ENCODE results near the gene GOLGA3. TPM values are rescaled to one million over a fixed set of nuclear protein-coding genes. Genes with fewer than 3 reads are reported as not detected.
"Not testable (repeated sequence)": the region's sequence is repeated elsewhere in the genome, so short reads cannot be mapped to it uniquely, and the experiment has no call there.

The GOLGA3 gene
- total RNA-seq, 1 donor from 2014 or later = 91.2 TPM

DNA sequence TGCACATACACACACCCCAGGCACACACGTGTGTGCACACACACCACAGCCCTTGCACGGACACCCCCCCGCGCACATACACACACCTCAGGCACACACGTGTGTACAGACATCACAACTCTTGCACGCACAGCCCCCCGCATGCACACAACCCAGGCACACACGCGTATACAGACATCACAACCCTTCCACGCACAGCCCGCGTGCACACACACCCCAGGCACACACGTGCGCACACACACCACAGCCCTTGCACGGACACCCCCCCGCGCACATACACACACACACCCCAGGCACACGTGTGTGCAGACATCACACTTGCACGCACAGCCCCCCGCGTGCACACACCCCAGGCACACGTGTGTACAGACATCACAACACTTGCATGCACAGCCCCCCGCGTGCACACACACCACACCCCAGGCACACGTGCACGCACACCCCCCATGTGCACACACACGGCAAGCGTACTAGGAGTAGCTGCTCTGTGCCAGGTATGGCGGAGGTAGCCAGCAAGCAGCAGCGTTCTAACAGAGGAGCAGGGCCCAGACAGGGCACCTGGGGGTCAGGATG, 48.8 kb downstream of the GOLGA3 start:
- DNase-seq = no peak

DNA sequence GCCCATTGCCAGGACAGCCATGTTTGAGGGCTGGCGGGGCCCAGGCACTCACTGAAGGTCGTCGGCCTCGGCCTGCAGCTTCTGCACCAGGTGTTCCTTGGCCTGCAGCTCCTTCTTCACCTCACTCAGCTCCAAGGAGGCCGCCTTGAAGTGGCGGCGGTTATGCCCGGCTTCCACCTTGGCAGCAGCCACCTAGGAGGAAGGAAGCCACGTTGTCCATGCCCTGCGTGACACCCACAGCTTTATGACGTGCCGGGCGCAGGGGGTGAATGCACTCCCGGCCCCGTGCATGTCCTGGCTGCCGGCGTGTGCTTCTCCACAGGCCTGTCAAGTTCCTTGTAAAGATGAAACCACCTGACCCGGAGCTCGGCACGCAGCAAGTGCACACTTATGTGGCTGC, 51.1 kb downstream of the GOLGA3 start:
- no peak for DNase-seq

DNA sequence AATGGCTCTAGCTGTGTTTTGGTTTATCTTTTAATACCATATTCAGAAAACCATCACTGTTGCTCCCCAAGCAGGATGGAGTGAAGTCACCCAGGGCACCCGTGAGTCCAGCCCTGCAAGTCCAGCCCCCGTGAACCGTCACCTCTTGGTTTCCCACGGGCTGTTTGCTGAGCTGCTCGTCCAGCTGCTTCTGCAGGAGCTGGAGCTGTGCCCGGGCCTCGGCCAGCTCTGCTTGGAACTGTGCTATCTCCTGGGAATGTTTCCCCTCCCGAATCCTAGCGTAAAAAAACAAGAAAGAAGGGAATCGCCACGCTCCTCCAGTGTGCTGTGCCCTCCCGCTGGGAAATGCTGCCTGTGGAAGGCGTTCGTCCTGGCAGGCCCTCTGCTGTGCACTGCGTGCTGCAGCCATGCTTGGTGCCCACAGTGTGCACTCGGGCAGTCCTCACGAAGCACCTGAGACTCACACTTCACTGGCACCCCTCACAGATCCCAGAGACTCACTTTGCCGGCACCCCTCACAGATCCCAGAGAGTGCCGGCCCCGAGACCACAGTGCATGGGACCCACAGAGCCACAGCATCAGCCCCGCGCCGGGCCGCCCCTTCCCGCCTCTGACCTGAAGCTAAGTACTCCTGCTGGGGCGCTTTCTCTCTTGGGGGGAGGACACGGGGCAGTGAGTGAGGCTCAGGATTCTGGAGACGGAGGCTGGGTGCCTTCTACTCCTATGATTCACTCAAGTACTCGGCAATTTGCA, 51.7 kb downstream of the GOLGA3 start:
- peak; percentile 81 for DNase-seq

DNA sequence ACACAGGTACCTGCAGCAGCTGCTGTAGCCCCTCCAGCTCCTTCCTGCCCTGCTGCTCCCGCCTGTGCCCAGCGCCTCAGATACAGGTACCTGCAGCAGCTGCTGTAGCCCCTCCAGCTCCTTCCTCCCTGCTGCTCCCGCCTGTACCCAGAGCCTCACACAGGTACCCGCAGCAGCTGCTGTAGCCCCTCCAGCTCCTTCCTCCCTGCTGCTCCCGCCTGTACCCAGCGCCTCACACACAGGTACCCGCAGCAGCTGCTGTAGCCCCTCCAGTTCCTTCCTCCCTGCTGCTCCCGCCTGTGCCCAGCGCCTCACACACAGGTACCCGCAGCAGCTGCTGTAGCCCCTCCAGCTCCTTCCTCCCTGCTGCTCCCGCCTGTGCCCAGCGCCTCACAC, 52.4 kb downstream of the GOLGA3 start:
- DNase-seq = not testable (repeated sequence)

DNA sequence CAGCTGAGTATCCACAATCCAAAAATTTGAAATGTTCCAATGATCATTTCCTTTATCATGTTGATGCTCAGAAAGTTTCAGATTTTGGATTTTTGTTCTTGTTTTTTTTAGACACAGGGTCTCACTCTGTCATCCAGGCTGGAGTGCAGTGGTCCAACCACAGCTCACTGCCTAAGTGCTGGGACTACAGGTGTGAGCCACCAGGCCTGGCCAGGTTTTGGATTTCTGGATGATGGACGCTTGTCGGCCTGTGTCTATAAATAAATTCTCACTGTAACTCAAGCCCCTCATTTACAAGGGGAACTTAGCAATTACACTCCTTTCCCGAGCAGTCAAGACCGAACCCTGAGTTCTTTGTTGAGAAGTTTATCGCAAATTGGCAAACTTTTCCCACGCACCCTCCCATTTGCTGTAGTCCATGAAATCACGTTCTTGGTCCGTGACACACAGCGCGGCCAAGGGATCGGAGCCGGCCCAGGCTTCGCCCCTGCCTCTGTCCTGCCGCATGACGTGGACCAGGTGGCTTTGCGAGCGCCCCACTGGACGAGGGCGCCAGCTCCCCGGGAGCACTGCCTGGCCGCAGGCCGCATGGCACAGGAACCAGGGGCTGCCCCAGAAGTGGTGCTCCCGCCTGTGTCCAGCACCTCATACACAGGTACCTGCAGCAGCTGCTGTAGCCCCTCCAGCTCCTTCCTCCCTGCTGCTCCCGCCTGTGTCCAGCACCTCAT, 53.0 kb downstream of the GOLGA3 start:
- peak; percentile 32 for DNase-seq

DNA sequence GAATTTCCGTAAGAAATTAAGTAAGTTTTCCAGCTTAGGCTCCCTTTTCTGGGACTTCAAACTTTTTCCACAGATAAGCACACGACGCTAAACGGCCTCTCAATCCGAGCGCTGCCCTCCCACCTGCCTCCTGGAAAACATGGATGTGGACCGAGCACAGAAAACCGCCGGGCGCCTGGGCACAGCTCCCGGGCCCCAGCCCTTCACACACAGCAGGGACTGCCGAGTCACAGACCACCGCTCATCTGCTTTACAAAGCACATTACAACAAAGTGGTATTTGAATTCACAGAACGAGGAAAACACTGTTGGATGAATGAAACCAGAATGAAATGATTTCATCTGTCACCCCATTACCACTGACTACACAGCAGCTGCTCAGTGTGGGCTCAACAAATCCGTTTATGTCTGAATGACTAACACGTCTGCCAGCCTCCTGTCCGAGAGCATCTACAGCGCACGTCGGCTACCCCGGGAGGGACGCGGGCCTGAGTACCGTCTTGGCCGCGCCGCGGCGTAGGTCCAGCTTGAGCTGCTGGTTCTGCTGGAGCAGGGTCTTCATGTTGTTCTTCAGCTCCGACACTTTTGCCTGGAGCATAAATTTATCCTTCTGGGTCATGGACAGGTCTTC, 53.9 kb downstream of the GOLGA3 start:
- DNase-seq = no peak

DNA sequence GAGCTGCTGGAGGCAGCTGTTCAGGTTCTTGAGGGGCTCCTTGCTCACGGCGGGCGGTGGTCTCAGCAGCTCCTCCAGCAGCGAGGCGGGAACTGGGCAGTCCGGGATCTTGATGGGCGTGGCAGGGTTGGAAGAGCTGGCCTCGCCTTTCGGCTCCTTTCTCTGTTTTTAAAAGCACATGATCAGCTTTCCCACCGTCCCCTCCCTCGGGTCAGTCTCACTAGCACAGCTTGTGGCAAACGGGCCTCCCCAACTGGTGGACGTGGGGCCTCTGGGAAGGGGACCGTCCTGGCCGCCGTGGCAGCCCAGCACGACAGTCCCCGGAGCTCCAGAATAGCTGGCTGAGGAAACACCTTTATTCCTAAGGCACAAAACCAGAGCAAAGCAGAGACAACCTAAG, 54.5 kb downstream of the GOLGA3 start:
- DNase-seq = no peak

DNA sequence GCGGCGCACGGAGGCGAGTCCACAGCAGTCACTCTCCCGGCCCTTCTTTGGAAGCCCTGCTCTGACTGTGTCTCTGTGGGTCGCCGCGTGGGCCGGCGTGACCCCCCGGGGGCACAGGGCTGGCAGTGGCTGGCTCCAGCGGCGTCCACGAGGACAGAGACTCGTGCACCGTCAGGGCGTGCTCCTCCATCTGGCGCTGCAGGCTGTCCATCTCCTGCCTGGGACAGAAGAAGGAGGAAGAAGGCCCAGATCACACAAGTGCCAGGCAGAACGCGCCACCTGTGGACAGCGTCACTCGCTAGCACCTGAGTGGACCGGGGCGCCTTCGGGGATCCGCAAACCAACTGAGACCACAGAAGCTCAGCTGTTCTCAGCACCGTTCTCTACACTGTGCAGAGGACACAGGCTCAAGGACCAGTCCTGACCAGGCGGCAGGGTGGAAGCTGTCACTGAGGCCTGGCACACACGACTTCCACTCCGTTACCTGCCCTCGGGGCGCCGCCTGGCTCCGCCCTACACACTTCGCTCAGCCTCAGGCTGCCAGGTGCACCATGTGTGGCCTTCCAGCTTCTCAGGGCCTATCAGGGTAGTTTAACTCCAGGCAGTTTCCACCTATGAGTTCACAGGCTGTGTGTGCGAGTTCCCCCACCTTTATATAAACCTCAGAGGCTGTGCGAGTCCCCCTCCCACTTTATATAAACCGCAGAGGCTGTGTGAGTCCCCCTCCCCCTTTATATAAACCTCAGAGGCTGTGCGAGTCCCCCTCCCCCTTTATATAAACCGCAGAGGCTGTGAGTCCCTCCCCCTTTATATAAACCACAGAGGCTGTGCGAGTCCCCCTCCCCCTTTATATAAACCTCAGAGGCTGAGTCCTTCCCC, 55.4 kb downstream of the GOLGA3 start:
- no peak for DNase-seq

DNA sequence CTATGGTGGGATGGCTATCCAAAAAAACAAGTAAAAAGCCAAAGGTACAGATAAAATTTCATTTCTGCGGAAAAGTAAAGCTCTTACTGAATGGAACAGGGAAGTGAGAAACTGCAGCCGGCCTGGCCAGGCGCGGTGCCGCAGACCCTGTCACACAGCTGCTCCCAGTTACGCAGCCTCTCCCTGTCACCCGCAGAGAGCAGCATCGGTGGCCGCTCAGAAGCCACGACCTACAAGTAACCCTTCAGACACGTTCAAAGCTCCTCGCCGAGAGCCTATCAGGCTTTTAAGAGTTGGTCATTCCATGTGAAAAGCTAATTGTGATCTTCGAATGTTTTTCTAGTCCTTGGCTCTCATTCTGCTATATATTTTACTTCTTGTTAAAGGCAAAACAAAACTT, 56.1 kb downstream of the GOLGA3 start:
- no peak for DNase-seq

DNA sequence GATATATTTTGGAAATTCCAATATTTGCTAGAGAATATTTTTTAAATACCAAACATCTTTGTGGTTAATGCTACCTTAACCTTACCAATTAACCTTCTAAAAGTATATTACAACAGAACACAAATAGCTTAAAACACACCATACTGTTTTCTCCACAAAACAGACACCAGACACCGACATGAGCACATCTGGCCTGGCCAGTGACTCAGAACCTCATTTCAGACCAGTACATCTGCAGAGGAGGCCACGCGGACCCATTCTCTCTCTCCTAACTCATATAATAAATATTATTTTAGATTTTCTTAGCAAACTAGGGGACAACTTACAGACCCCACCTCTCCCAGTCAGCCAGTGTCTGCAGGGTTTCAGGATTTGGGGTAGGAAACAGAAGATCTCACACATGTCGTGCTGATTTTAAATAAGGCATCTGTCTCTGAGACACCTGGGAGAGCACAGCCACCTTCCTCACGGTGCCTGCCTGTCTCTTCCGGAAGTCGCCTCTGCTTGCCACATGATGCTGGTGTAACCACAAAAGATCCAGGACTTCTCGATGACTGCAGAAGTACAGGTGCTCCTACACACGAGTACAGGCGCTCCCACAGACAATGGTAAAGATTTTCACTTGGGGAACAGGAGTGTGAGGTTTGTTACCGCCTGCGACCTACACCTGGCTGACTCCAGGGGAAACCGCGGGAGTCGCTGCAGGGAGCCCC, 57.4 kb downstream of the GOLGA3 start:
- no peak for DNase-seq

DNA sequence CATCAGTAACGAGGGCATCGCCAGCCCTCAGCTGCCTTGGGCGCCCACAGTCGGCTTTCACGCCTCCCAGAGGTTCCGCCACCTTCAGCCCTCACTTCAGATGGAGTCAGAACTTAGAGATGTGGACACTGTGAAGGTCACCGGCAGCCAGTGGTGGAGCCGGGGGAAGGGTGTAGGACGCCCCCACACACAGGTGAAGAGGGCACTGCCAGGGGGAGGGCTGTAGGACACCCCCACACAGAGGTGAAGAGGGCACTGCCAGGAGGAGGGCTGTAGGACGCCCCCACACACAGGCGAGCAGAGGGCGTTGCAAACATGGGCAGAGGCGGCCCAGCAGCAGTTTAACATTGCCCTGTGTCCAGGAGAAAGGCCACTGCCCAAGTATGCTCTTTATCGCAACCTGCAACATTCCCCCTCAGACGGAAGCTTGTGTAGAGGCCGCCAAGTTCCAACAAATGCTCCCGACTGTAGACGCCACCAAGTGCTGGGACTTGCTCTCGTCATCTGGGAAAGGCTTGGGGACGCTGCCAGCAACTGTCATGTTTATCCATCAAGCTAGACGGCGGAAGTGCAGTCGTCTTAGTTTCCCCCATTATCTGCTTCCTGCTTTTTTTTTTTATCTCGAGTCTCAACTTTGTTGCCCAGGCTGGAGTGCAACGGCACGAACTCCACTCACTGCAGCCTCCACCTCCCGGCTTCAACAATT, 62.1 kb downstream of the GOLGA3 start:
- peak; percentile 72 for DNase-seq

DNA sequence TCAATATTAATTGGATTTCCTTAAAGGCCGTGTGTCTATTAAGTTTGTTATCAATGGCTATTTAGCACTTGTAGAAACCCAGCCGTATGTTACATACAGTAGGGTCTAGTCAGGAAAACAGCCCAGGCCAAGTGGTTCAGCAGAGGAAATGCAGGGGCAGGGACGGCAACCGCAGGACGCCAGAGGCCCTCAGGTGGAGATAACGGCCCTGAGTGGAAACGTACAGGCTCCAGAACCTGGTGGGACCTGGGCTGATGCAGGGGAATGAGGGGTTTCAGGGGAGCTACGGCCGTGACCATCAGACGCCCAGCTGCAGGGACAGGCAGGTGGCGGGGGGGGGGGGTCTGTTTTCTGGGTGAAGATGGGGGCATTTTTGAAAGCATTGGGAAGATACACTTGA, 63.3 kb downstream of the GOLGA3 start:
- no peak for DNase-seq

DNA sequence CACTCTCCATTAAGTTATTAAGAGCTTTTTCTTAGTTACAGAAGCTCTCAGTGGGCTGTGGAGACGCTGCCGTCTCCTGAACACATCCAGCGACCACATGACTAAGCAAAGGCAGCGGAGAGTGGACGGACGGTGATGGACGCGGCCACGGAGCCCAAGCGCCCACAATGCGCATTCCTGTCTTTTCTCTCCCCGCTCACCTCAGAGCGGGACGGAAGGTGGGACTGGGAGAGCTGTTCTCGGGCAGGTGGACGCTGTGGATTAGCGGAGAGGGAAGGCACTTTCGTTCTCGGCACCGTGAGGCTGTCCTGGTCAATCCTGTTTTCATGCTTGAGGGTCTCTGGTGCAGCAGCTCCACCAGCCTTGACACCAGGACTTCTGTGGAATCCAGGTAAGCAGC, 64.4 kb downstream of the GOLGA3 start:
- DNase-seq = no peak

DNA sequence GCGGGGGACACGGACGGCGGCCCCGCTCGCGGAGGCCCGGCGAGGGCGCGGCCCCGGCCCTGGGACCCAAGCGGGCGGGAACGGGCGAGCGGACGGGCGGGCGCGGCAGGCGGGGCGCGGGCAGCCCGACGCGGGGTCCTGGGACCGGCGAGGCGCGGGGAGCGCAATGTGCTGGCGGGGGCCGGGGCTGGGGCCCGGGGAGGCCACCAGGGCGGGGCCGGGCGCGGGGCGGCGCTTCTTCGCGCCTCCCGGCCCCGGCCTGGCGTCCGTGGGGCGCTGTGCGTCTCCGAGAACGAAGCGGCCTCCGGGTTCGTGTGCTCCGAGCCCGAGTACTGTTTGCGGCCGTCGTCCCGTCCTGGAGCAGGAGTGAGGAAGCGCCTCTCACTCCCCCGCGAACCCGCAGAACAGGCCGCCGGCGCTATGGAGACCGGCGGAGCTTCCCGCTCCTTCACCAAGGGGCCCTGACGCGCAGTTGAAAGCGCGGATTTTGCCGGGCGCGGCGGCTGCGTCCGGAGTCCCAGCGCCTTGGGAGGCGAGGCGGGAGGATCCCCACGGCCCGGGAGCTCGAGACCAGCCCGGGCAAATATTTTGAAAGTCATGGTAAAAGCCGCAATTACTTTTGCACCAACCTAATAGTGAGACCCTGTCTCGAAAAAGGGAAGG, 66.6 kb downstream of the GOLGA3 start:
- DNase-seq = peak; percentile 96

DNA sequence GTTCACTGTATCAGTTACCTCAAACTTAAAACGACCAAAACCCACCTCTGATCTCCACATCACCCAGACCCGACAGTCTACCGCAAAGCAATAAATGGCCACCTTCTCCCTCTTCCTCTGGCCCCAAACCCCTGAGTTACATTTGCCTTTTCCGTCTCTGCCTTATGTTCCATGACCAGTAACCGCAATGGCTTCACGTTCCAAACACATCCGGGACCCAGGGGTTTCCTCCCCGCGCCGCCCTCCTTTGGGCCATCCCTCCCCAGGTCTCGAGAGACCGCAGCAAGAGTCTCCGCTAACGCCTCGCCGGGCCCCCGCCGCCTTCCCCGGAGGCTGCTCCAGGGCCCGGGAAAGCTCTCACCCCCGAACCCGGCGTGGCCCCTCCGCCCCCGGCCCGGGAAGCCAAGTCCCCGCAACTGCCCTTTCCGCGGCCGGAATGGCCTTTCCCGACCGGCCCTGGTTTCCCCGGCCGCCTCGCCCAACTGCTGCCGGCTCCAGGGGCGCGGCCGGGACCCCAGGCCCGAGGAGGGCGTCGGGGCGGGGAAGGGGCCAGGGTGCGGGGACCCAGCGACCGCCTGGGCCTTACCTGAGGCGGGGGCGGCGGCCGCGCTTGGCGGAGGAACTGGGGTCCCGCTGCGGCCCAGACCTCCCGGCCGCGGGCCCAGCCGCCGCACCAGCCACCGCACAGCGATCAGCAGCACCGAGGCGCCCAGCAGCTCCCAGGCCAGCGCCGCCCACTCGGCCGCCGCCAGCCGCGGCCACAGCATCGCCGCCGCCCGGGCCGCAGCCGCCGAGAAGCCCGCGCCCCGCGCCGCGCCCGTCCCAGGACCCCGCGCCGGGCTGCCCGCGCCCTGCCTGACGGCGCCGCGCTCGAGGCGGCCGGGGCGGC, 67.4 kb downstream of the GOLGA3 start, which contains the start of gene ANKLE2:
Gene ANKLE2 (minus strand): TSS at position 801 of the 889 bp plus-strand sequence. CDS start 34 bp downstream, at position 767.
- DNase-seq = peak; percentile 64

DNA sequence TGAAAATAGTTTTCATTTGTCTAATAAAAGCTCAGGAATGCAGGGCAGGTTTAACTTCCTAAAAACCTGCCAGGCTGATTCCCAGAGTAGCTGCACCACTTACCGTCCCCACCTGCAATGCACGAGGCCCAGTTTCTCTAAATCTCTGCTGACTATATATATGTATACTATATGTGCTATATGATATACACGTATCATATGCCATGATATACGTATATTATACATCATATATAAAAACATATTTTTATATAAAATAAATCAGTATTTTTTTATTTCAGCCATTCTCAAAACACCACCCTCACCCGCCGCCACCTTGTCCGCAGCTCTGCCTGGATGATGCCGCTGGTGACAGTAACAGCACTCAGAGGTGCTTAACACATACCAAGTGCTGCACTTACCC, 69.3 kb downstream of the GOLGA3 start:
- DNase-seq = no peak

DNA sequence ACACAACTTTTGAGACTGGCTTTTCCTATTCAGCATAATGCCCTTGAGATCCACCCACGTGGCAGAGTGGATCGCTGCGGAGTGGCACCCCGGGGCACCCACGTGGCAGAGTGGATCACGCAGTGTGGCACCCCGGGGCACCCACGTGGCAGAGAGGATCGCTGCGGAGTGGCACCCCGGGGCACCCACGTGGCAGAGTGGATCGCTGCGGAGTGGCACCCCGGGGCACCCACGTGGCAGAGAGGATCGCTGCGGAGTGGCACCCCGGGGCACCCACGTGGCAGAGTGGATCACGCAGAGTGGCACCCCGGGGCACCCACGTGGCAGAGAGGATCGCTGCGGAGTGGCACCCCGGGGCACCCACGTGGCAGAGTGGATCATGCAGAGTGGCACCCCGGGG, 69.8 kb downstream of the GOLGA3 start:
- DNase-seq = not testable (repeated sequence)

DNA sequence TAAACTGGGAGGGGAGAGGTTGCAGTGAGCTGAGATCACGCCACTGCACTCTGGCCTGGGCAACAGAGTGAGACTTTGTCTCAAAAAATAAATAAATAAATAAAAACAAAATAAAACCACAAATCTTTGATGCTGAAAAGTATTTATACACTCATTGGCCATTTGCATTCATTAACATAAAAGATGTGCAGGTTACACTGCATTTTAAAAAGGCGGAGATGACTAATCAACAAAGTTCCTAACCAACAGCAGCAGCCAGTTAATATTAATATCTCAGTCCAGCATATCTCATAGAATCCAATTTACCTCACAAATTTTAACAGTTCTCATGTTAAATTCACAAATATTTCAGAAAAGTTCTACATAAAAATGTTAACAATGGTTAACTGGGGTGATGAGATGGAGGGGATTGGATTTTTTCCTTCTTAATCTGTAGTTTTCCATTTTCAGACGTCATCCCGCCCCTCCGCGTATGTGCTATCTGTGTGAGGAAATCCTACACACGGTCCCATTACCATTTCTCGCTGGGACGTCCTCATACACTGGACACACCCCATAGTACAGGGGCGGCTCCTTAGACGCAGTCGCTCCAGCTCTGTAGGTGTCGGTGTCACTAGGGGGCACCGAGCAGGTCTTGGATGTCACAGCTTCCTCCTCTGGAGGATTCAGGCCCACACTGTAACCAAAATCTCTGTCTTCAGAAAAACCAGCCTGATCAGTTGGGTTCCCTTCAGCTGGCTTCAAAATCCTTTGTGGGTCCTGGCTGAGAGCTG, 74.3 kb downstream of the GOLGA3 start:
- DNase-seq = no peak

Data from tongue (tissue), 2 donors.